Measurements from ENCODE around the gene HSPH1. TPM values are rescaled to one million over a fixed set of nuclear protein-coding genes. Genes with fewer than 3 reads are reported as not detected.

Gene HSPH1
- total and polyA plus RNA-seq, 10 of the 15 experiments (the other 5 are each of a cell fraction or from before 2014, with no cell fraction given), result 40.2 to 159 (median 92.6) TPM

DNA sequence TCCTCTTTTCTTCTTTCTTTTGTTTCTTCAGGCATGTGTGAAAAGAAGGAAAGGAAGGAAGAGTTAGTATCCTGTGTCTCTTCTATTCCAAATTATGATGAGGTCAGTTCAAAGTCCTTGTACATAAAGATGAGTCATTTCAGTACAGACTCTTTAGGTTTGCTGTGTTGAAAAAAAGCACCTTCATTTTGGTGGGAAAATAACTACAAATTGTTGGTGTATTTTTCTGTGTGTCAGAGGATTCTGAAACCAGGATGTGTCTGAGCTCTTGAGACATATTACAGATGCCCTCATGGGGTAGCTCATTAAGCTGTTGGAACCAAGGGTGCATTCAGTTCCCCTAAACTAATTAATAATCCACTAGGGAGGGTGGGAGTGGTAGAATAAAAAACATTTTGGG lies 5.8 kb upstream of the HSPH1 start (continued):
- TF ChIP-seq SP1 (IDR thresholded peaks at IDR 0.05; ENCODE audit: low read depth, low read length), result no peak
- TF ChIP-seq ZNF622 (IDR thresholded peaks at IDR 0.05), result no peak
- no peak for TF ChIP-seq HDAC6 (IDR thresholded peaks at IDR 0.05; ENCODE audit: unreplicated experiment)
- TF ChIP-seq CEBPB (IDR thresholded peaks at IDR 0.05; ENCODE audit: borderline replicate concordance in 1 of 2, low read depth in 2 of 2, low read length in 2 of 2), result no peak
- TF ChIP-seq HDGF (IDR thresholded peaks at IDR 0.05), result no peak
- TF ChIP-seq, protein P1, sequence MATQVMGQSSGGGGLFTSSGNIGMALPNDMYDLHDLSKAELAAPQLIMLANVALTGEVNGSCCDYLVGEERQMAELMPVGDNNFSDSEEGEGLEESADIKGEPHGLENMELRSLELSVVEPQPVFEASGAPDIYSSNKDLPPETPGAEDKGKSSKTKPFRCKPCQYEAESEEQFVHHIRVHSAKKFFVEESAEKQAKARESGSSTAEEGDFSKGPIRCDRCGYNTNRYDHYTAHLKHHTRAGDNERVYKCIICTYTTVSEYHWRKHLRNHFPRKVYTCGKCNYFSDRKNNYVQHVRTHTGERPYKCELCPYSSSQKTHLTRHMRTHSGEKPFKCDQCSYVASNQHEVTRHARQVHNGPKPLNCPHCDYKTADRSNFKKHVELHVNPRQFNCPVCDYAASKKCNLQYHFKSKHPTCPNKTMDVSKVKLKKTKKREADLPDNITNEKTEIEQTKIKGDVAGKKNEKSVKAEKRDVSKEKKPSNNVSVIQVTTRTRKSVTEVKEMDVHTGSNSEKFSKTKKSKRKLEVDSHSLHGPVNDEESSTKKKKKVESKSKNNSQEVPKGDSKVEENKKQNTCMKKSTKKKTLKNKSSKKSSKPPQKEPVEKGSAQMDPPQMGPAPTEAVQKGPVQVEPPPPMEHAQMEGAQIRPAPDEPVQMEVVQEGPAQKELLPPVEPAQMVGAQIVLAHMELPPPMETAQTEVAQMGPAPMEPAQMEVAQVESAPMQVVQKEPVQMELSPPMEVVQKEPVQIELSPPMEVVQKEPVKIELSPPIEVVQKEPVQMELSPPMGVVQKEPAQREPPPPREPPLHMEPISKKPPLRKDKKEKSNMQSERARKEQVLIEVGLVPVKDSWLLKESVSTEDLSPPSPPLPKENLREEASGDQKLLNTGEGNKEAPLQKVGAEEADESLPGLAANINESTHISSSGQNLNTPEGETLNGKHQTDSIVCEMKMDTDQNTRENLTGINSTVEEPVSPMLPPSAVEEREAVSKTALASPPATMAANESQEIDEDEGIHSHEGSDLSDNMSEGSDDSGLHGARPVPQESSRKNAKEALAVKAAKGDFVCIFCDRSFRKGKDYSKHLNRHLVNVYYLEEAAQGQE (IDR thresholded peaks at IDR 0.05; ENCODE audit: low read depth, low read length), result no peak
- TF ChIP-seq TBL1XR1 (IDR thresholded peaks at IDR 0.05; ENCODE audit: low read depth, low read length), result no peak
- TF ChIP-seq RFX5 (IDR thresholded peaks at IDR 0.05; ENCODE audit: low read depth, low read length), result no peak
- TF ChIP-seq, protein P2, sequence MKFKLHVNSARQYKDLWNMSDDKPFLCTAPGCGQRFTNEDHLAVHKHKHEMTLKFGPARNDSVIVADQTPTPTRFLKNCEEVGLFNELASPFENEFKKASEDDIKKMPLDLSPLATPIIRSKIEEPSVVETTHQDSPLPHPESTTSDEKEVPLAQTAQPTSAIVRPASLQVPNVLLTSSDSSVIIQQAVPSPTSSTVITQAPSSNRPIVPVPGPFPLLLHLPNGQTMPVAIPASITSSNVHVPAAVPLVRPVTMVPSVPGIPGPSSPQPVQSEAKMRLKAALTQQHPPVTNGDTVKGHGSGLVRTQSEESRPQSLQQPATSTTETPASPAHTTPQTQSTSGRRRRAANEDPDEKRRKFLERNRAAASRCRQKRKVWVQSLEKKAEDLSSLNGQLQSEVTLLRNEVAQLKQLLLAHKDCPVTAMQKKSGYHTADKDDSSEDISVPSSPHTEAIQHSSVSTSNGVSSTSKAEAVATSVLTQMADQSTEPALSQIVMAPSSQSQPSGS (IDR thresholded peaks at IDR 0.05; ENCODE audit: low read length), result peak; percentile 52
- TF ChIP-seq BCL11A (IDR thresholded peaks at IDR 0.05; ENCODE audit: low read depth, low read length), result 0 out of 2 replicates have a peak, but pooled peaks have one; percentile 16
- TF ChIP-seq POLR2A (IDR thresholded peaks at IDR 0.05; ENCODE audit: low read depth, low read length), result no peak
- TF ChIP-seq IRF4 (IDR thresholded peaks at IDR 0.05; ENCODE audit: low read depth, low read length), result peak; percentile 71; the same call in 1 of the 2 replicates
- TF ChIP-seq NBN (IDR thresholded peaks at IDR 0.05), result 0 out of 2 replicates have a peak, but pooled peaks have one; percentile 27
- no peak for TF ChIP-seq YY1 (IDR thresholded peaks at IDR 0.05; ENCODE audit: low read depth, low read length)
- TF ChIP-seq WRNIP1 (IDR thresholded peaks at IDR 0.05; ENCODE audit: borderline replicate concordance, low read depth, low read length), result no peak
- TF ChIP-seq JUNB (IDR thresholded peaks at IDR 0.05), result peak; percentile 81
- TF ChIP-seq NFYB (IDR thresholded peaks at IDR 0.05; ENCODE audit: insufficient read depth, low read depth, low read length), result no peak
- no peak for TF ChIP-seq NR2C2 (IDR thresholded peaks at IDR 0.05; ENCODE audit: borderline replicate concordance, control insufficient read depth, insufficient read length, low read depth)
- TF ChIP-seq HCFC1 (IDR thresholded peaks at IDR 0.05; ENCODE audit: low read length), result no peak
- TF ChIP-seq IKZF1 (conservative IDR thresholded peaks at IDR 0.05), result peak; percentile 65
- TF ChIP-seq SRF (IDR thresholded peaks at IDR 0.05; ENCODE audit: low read depth in 2 of 2, low read length in 2 of 2), result no peak
- TF ChIP-seq CHD1 (IDR thresholded peaks at IDR 0.05; ENCODE audit: low read depth, low read length), result no peak
- no peak for TF ChIP-seq POU2F2 (IDR thresholded peaks at IDR 0.05; ENCODE audit: borderline replicate concordance, low read depth, low read length)
- no peak for TF ChIP-seq SPI1 (IDR thresholded peaks at IDR 0.05; ENCODE audit: borderline replicate concordance, insufficient read depth, low read depth, low read length)
- TF ChIP-seq SMC3 (IDR thresholded peaks at IDR 0.05; ENCODE audit: borderline replicate concordance, low read length), result no peak
- TF ChIP-seq, protein P3, sequence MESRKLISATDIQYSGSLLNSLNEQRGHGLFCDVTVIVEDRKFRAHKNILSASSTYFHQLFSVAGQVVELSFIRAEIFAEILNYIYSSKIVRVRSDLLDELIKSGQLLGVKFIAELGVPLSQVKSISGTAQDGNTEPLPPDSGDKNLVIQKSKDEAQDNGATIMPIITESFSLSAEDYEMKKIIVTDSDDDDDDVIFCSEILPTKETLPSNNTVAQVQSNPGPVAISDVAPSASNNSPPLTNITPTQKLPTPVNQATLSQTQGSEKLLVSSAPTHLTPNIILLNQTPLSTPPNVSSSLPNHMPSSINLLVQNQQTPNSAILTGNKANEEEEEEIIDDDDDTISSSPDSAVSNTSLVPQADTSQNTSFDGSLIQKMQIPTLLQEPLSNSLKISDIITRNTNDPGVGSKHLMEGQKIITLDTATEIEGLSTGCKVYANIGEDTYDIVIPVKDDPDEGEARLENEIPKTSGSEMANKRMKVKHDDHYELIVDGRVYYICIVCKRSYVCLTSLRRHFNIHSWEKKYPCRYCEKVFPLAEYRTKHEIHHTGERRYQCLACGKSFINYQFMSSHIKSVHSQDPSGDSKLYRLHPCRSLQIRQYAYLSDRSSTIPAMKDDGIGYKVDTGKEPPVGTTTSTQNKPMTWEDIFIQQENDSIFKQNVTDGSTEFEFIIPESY (IDR thresholded peaks at IDR 0.05), result no peak
